ENCODE results near the gene FILIP1L.

FILIP1L gene

GRCh38 chr3:100124201-100124761 lies 10.0 kb upstream of the FILIP1L start:
- Histone ChIP-seq H3K4me3 (ENCODE audit: low read length) (no peak overlapping the region), H3K4me1 (ENCODE audit: control insufficient read depth, insufficient read depth, low read length) (no peaks in the 10 kb centered on the region), H3K36me3 (ENCODE audit: insufficient read depth, low read length) (no peaks in the 10 kb centered on the region), H3K27me3 (ENCODE audit: control insufficient read depth, insufficient read depth, low read length) (no peaks in the 10 kb centered on the region), H3K9ac (ENCODE audit: low read depth, low read length) (no peak overlapping the region), H3K9me3 (replicated peaks; ENCODE audit: low read length) (no peaks in the 10 kb centered on the region), H3K4me2 (ENCODE audit: low read length) (no peak overlapping the region)

DNA sequence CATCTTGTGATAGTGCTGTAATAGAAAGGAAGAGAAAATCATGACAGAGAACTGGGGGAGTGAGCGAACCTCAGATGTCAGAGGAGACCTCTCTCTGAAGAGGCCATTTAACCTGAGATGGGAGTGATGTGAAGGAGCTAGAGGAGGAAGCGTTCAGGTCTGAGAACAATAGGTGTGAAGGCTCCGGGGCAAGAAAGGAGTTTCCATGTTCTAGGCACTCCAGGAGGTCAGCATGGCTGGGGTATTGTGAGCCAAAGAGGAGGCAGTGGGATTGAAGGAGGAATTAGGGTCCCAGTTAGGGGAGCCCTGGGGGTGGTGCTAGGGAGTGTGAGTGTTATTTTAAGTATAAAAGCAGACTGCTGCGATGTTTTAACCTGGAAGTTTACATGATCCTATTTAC lies 8.8 kb upstream of the FILIP1L start:
- H3K9me3 ChIP-seq (replicated peaks; ENCODE audit: low read length) = no peaks in the 10 kb centered on the region
- no peak overlapping the region for H3K4me3 ChIP-seq (ENCODE audit: low read length)
- no peaks in the 10 kb centered on the region for H3K27me3 ChIP-seq (ENCODE audit: control insufficient read depth, insufficient read depth, low read length)
- no peak overlapping the region for H3K9ac ChIP-seq (ENCODE audit: low read depth, low read length)
- H3K36me3 ChIP-seq (ENCODE audit: insufficient read depth, low read length) = no peaks in the 10 kb centered on the region
- no peaks in the 10 kb centered on the region for H3K4me1 ChIP-seq (ENCODE audit: control insufficient read depth, insufficient read depth, low read length)
- no peak overlapping the region for H3K4me2 ChIP-seq (ENCODE audit: low read length)

GRCh38 chr3:100122321-100122720 lies 8.0 kb upstream of the FILIP1L start:
- Histone ChIP-seq H3K36me3 (ENCODE audit: insufficient read depth, low read length) (no peaks in the 10 kb centered on the region), H3K9ac (ENCODE audit: low read depth, low read length) (no peak overlapping the region), H3K27me3 (ENCODE audit: control insufficient read depth, insufficient read depth, low read length) (no peaks in the 10 kb centered on the region), H3K4me2 (ENCODE audit: low read length) (no peak overlapping the region), H3K4me1 (ENCODE audit: control insufficient read depth, insufficient read depth, low read length) (no peaks in the 10 kb centered on the region), H3K4me3 (ENCODE audit: low read length) (no peak overlapping the region), H3K9me3 (replicated peaks; ENCODE audit: low read length) (no peaks in the 10 kb centered on the region)

- Histone ChIP-seq H3K9ac (ENCODE audit: low read depth, low read length) (no peak overlapping the region), H3K9me3 (replicated peaks; ENCODE audit: low read length) (no peaks in the 10 kb centered on the region), H3K36me3 (ENCODE audit: insufficient read depth, low read length) (no peaks in the 10 kb centered on the region), H3K4me2 (ENCODE audit: low read length) (no peak overlapping the region), H3K4me3 (ENCODE audit: low read length) (no peak overlapping the region), H3K27me3 (ENCODE audit: control insufficient read depth, insufficient read depth, low read length) (no peaks in the 10 kb centered on the region), H3K4me1 (ENCODE audit: control insufficient read depth, insufficient read depth, low read length) (no peaks in the 10 kb centered on the region)
These were observed 6.4 kb upstream of the FILIP1L start for GRCh38 chr3:100120693-100121092.

DNA sequence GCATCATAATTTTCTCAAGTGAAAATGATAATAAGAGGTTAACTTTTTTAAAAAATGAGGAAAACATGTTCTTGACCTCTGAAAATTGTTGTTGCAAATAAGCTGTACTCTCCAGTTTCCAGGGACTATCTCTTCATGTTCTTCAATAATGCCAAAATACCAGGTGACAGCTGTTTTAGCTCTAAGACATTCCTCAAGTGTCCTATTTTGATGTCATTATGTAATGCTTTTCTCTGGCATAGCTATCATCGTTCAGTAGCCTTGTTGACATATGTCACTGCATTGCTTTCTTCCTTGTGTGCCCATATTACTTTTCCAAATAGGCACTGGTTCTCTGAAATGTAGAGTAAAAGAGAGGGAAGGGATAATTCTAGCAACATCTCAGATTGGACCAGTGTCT lies 5.7 kb upstream of the FILIP1L start:
- Histone ChIP-seq H3K9ac (ENCODE audit: low read depth, low read length) (no peak overlapping the region), H3K4me2 (ENCODE audit: low read length) (no peak overlapping the region), H3K4me3 (ENCODE audit: low read length) (no peak overlapping the region), H3K36me3 (ENCODE audit: insufficient read depth, low read length) (no peaks in the 10 kb centered on the region), H3K9me3 (replicated peaks; ENCODE audit: low read length) (no peaks in the 10 kb centered on the region), H3K27me3 (ENCODE audit: control insufficient read depth, insufficient read depth, low read length) (no peaks in the 10 kb centered on the region), H3K4me1 (ENCODE audit: control insufficient read depth, insufficient read depth, low read length) (no peaks in the 10 kb centered on the region)

DNA sequence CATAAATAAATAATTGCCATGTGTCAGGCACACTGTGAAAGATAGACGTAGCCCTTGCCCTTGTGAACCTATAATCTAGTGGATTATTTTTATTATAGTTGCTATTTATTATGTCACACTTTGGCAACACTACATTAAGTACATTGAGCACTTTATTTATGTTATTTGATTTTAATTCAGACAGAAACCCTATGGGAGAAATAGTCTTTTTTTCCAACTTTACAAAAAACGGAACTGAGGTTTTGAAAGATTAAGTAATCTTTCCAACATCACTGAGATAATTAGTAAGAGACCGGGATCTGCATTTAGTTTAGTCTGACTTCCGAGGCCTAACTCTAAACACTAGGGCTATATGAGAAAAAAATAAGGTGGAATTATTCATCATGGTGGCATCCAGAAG lies 2.8 kb upstream of the FILIP1L start:
- H3K9ac ChIP-seq (ENCODE audit: low read depth, low read length) = no peak overlapping the region

DNA sequence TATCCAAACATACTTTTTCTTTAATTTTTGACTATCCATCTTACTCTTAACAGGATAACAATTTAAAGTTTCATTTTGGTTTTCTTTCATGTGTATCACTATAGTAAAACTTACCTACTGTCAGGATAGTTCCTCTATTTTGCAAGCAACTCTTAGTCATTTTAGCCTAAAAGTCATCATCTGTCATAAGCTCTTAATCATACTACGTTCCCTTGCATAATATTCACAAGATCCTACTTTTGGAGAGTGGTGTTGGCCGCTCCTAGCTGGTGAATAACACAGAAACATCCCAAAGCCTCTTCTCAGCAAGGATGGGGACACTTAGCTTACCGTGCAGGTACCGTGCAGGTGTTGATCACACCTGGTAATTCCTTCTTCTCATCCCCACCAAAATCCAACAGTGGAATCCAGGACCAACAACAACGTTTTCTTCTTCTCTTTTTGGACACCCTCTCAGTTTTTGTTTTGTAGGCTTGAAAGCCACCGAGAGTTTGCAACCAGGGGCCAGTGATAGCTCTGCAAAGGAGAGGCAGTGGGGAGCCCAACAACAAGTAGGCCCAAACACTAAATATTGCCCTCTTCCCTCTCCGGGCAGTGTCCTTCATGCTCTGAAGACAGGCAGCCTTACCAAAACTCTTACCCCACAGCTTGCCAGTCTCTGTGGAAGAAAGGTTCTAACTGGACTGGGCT lies 433 bp downstream of the FILIP1L start:
- Histone ChIP-seq H3K36me3 (ENCODE audit: insufficient read depth, low read length) (no peaks in the 10 kb centered on the region), H3K9me3 (replicated peaks; ENCODE audit: low read length) (no peaks in the 10 kb centered on the region), H3K4me2 (ENCODE audit: low read length) (no peak overlapping the region), H3K4me3 (ENCODE audit: low read length) (no peak overlapping the region), H3K4me1 (ENCODE audit: control insufficient read depth, insufficient read depth, low read length) (no peaks in the 10 kb centered on the region), H3K27me3 (ENCODE audit: control insufficient read depth, insufficient read depth, low read length) (no peaks in the 10 kb centered on the region), H3K9ac (ENCODE audit: low read depth, low read length) (no peak overlapping the region)

More for the DNA sequence above, 2.8 kb upstream of the FILIP1L start:
- H3K4me2 ChIP-seq (ENCODE audit: low read length) = no peak overlapping the region
- H3K36me3 ChIP-seq (ENCODE audit: insufficient read depth, low read length) = no peaks in the 10 kb centered on the region
- H3K27me3 ChIP-seq (ENCODE audit: control insufficient read depth, insufficient read depth, low read length) = no peaks in the 10 kb centered on the region
- no peaks in the 10 kb centered on the region for H3K4me1 ChIP-seq (ENCODE audit: control insufficient read depth, insufficient read depth, low read length)
- H3K9me3 ChIP-seq (replicated peaks; ENCODE audit: low read length) = no peaks in the 10 kb centered on the region
- H3K4me3 ChIP-seq (ENCODE audit: low read length) = no peak overlapping the region

DNA sequence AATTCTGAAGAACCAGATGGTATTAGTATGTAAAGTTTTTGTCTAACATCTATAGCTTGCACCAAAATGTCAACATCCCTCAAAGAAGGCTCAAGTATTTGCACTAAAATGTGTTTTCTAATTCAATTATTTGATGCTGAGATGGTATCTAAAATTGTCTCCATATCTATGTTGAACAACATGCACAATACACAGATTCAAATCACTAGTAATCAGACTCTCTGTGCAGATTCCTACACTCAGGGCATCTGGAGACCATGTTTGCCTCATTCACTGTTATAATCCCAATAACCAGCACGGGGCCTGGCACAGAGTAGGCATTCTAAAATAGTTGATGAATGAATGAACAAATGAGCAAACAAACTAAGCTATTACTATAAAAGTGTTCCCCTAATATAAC lies 2.6 kb downstream of the FILIP1L start:
- Histone ChIP-seq H3K9ac (ENCODE audit: low read depth, low read length) (no peak overlapping the region), H3K4me3 (ENCODE audit: low read length) (no peak overlapping the region), H3K4me2 (ENCODE audit: low read length) (no peak overlapping the region), H3K4me1 (ENCODE audit: control insufficient read depth, insufficient read depth, low read length) (no peaks in the 10 kb centered on the region), H3K36me3 (ENCODE audit: insufficient read depth, low read length) (no peaks in the 10 kb centered on the region), H3K27me3 (ENCODE audit: control insufficient read depth, insufficient read depth, low read length) (no peaks in the 10 kb centered on the region), H3K9me3 (replicated peaks; ENCODE audit: low read length) (no peaks in the 10 kb centered on the region)

- no peaks in the 10 kb centered on the region for H3K4me1 ChIP-seq (ENCODE audit: control insufficient read depth, insufficient read depth, low read length)
- no peaks in the 10 kb centered on the region for H3K27me3 ChIP-seq (ENCODE audit: control insufficient read depth, insufficient read depth, low read length)
- H3K36me3 ChIP-seq (ENCODE audit: insufficient read depth, low read length) = no peaks in the 10 kb centered on the region
- no peak overlapping the region for H3K4me2 ChIP-seq (ENCODE audit: low read length)
- H3K9me3 ChIP-seq (replicated peaks; ENCODE audit: low read length) = no peaks in the 10 kb centered on the region
- no peak overlapping the region for H3K4me3 ChIP-seq (ENCODE audit: low read length)
- no peak overlapping the region for H3K9ac ChIP-seq (ENCODE audit: low read depth, low read length)
These were observed 4.1 kb downstream of the FILIP1L start for GRCh38 chr3:100110162-100110561.

GRCh38 chr3:100108464-100109079 lies 5.7 kb downstream of the FILIP1L start:
- H3K4me3 ChIP-seq (ENCODE audit: low read length) = no peak overlapping the region
- no peak overlapping the region for H3K4me2 ChIP-seq (ENCODE audit: low read length)
- no peaks in the 10 kb centered on the region for H3K36me3 ChIP-seq (ENCODE audit: insufficient read depth, low read length)
- H3K27me3 ChIP-seq (ENCODE audit: control insufficient read depth, insufficient read depth, low read length) = no peaks in the 10 kb centered on the region
- H3K4me1 ChIP-seq (ENCODE audit: control insufficient read depth, insufficient read depth, low read length) = peaks cover 8% of the 10 kb centered on the region
- no peak overlapping the region for H3K9ac ChIP-seq (ENCODE audit: low read depth, low read length)
- no peaks in the 10 kb centered on the region for H3K9me3 ChIP-seq (replicated peaks; ENCODE audit: low read length)

DNA sequence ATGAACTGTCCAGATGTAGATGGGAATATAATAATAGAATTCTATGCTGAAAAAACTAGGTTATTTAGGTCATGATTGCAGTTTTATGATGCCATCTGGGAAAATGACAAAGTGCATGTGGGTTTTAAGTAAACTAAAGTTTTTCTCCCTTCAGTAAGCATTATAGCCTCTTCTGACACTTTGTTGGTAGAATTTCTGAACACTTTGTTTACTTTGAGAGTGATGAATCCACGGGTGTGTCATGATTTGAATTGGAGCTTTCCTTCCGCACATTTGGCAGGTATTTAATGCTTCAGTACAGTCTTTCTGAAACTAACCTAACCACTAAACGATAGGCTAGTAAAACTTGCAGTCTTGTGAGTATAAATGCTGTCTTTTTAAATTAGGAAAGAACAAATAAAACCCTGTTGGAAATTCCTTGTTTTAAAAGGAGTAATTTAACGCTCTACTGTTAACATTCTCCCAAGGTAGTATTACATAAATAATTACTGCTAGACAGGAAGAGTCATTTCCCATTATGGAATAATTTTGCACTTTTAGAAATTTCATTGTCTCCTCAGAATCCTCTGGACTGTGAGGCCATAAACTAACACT lies 7.0 kb downstream of the FILIP1L start:
- H3K27me3 ChIP-seq (ENCODE audit: control insufficient read depth, insufficient read depth, low read length) = no peaks in the 10 kb centered on the region
- H3K36me3 ChIP-seq (ENCODE audit: insufficient read depth, low read length) = no peaks in the 10 kb centered on the region
- H3K4me3 ChIP-seq (ENCODE audit: low read length) = no peak overlapping the region
- no peaks in the 10 kb centered on the region for H3K9me3 ChIP-seq (replicated peaks; ENCODE audit: low read length)
- no peak overlapping the region for H3K4me2 ChIP-seq (ENCODE audit: low read length)
- peaks cover 8% of the 10 kb centered on the region for H3K4me1 ChIP-seq (ENCODE audit: control insufficient read depth, insufficient read depth, low read length)
- H3K9ac ChIP-seq (ENCODE audit: low read depth, low read length) = no peak overlapping the region
